HG02852 (cell line): ENCODE measurements around the gene ATF1.
"Not testable (repeated sequence)": the region's sequence is repeated elsewhere in the genome, so short reads cannot be mapped to it uniquely, and the experiment has no call there.

Experiments
- ATAC-seq: cut with Tn5 transposase; IDR thresholded peaks from one replicate; pipeline ENCODE4 v1.9.1; 2021; ENCODE audit warnings: mild to moderate bottlenecking, moderate library complexity; ENCODE audit not compliant: unreplicated experiment

ATF1 gene

GRCh38 chr12:50855218-50855617 is 91.3 kb downstream of the ATF1 start:
- ATAC-seq, result not testable (repeated sequence)

GRCh38 chr12:50855679-50856078 is 91.8 kb downstream of the ATF1 start:
- ATAC-seq, result not testable (repeated sequence)

- no peak for ATAC-seq
Observed at GRCh38 chr12:50859621-50860310, 95.9 kb downstream of the ATF1 start.

GRCh38 chr12:50862316-50862715 is 98.4 kb downstream of the ATF1 start:
- ATAC-seq, result no peak

- no peak for ATAC-seq
Observed at GRCh38 chr12:50865266-50865665, 101.4 kb downstream of the ATF1 start.

GRCh38 chr12:50868881-50869280 is 105.0 kb downstream of the ATF1 start:
- not testable (repeated sequence) for ATAC-seq
